ENCODE measurements around the gene CDKN2B-AS1.

CDKN2B-AS1 gene

GRCh38 chr9:22097707-22098106 lies 103.1 kb downstream of the CDKN2B-AS1 start:
- Histone ChIP-seq H3K18ac (ENCODE audit: low read length) (no peak overlapping the region), H4K8ac (ENCODE audit: low read depth, low read length) (no peak overlapping the region), H2AK5ac (ENCODE audit: low read length) (no peak overlapping the region), H3K9me3 (ENCODE audit: insufficient read depth, low read depth, low read length) (no peaks in the 10 kb centered on the region), H2AFZ (ENCODE audit: insufficient read depth, low read length, poor library complexity) (no peak overlapping the region), H4K91ac (ENCODE audit: low read depth, low read length) (no peak overlapping the region), H3K79me2 (ENCODE audit: control insufficient read depth, insufficient read depth, low read length, poor library complexity) (peaks cover 6% of the 10 kb centered on the region), H3K4me1 (ENCODE audit: control insufficient read depth in 1 of 2, insufficient read depth in 2 of 2, low read length in 2 of 2) (peaks cover 10 to 19% of the 10 kb centered on the region in 2 experiments), H3K4me2 (ENCODE audit: low read length) (no peak overlapping the region), H3K4ac (ENCODE audit: low read depth, low read length) (no peak overlapping the region), H2BK120ac (ENCODE audit: insufficient read depth, low read length, poor library complexity) (no peak overlapping the region), H3K14ac (ENCODE audit: low read length) (no peak overlapping the region), H3K23ac (ENCODE audit: low read length) (no peak overlapping the region), H3K79me1 (ENCODE audit: low read length) (peaks cover 23% of the 10 kb centered on the region), H2BK12ac (ENCODE audit: low read length) (no peak overlapping the region), H3K4me3 (ENCODE audit: low read depth, low read length) (no peak overlapping the region), H4K12ac (ENCODE audit: low read depth, low read length) (no peak overlapping the region), H3K27ac (ENCODE audit: low read depth, low read length) (peak overlapping the region; percentile 95), H3K27me3 (ENCODE audit: insufficient read depth, low read length) (no peaks in the 10 kb centered on the region), H2BK5ac (ENCODE audit: low read depth, low read length, poor library complexity) (no peak overlapping the region), H3K36me3 (ENCODE audit: control insufficient read depth in 1 of 2, insufficient read depth in 2 of 2, low read length in 2 of 2) (no peaks in the 10 kb centered on the region), H3K9ac (ENCODE audit: low read length) (no peak overlapping the region)
- DNase-seq, result peak; percentile 84 to 93
- WGBS (ENCODE audit: extremely low coverage, insufficient coverage, insufficient read length), result no CpG with 5 or more reads among the region's 1 CpG

DNA sequence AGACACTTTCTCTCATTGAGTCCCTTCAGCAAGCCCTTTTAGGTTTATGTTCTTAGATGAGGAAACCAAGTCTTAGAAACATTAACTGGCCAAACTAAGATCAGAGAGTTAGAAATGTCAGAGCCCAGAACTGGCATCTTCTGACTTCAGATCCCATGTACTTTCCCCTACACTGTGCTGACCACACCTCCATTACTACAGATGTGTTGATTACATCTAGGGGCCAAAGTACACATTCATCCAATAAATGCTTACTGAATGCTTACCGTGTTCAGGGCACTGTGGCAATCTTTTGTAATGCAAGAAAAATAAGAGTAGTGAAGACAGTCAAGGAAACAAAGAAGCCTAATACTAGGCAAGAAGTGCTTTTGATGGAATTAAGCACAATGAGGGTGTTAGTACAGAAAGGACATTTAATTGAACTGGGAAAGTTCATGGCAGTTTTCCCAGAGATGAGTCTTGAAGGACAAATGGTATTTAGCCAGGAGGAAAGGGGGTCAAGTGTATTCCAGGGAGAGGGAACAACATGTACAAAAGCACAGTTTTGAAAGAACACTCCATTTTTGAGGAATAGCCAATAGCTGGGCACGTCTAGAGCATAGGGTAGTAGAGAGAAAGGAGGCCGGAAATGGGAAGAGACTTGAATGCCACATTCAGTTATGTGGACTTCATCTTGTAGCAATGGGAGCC lies 104.2 kb downstream of the CDKN2B-AS1 start:
- Histone ChIP-seq H4K8ac (ENCODE audit: low read depth, low read length) (no peak overlapping the region), H3K18ac (ENCODE audit: low read length) (no peak overlapping the region), H2BK120ac (ENCODE audit: insufficient read depth, low read length, poor library complexity) (peak overlapping the region; percentile 94), H4K12ac (ENCODE audit: low read depth, low read length) (peak overlapping the region; percentile 30), H3K27me3 (ENCODE audit: insufficient read depth, low read length) (no peaks in the 10 kb centered on the region), H3K14ac (ENCODE audit: low read length) (peak overlapping the region; percentile 60), H3K4me1 (ENCODE audit: control insufficient read depth in 1 of 2, insufficient read depth in 2 of 2, low read length in 2 of 2) (peaks cover 16 to 25% of the 10 kb centered on the region in 2 experiments), H2BK5ac (ENCODE audit: low read depth, low read length, poor library complexity) (peak overlapping the region; percentile 92), H3K23ac (ENCODE audit: low read length) (no peak overlapping the region), H2AK5ac (ENCODE audit: low read length) (peak overlapping the region; percentile 68), H3K27ac (ENCODE audit: low read depth, low read length) (peak overlapping the region; percentile 51), H3K4ac (ENCODE audit: low read depth, low read length) (peak overlapping the region; percentile 10), H3K4me3 (ENCODE audit: low read depth, low read length) (no peak overlapping the region), H3K4me2 (ENCODE audit: low read length) (no peak overlapping the region), H3K79me2 (ENCODE audit: control insufficient read depth, insufficient read depth, low read length, poor library complexity) (peaks cover 6% of the 10 kb centered on the region), H2BK12ac (ENCODE audit: low read length) (peak overlapping the region; percentile 77), H3K79me1 (ENCODE audit: low read length) (peaks cover 29% of the 10 kb centered on the region), H3K9me3 (ENCODE audit: insufficient read depth, low read depth, low read length) (no peaks in the 10 kb centered on the region), H3K36me3 (ENCODE audit: control insufficient read depth in 1 of 2, insufficient read depth in 2 of 2, low read length in 2 of 2) (no peaks in the 10 kb centered on the region), H4K91ac (ENCODE audit: low read depth, low read length) (peak overlapping the region; percentile 57), H2AFZ (ENCODE audit: insufficient read depth, low read length, poor library complexity) (no peak overlapping the region), H3K9ac (ENCODE audit: low read length) (no peak overlapping the region)
- no peak for DNase-seq
- no CpG with 5 or more reads among the region's 3 CpGs for WGBS (ENCODE audit: extremely low coverage, insufficient coverage, insufficient read length)

GRCh38 chr9:22100626-22101025 lies 106.0 kb downstream of the CDKN2B-AS1 start:
- H3K4me1 ChIP-seq (ENCODE audit: control insufficient read depth in 1 of 2, insufficient read depth in 2 of 2, low read length in 2 of 2), result peaks cover 16 to 30% of the 10 kb centered on the region in 2 experiments
- no peak overlapping the region for H3K23ac ChIP-seq (ENCODE audit: low read length)
- H3K9me3 ChIP-seq (ENCODE audit: insufficient read depth, low read depth, low read length), result no peaks in the 10 kb centered on the region
- no peak overlapping the region for H3K27ac ChIP-seq (ENCODE audit: low read depth, low read length)
- H2BK5ac ChIP-seq (ENCODE audit: low read depth, low read length, poor library complexity), result no peak overlapping the region
- WGBS (ENCODE audit: extremely low coverage, insufficient coverage, insufficient read length), result no CpG with 5 or more reads among the region's 2 CpGs
- no peak overlapping the region for H3K18ac ChIP-seq (ENCODE audit: low read length)
- no peak overlapping the region for H4K12ac ChIP-seq (ENCODE audit: low read depth, low read length)
- H3K36me3 ChIP-seq (ENCODE audit: control insufficient read depth in 1 of 2, insufficient read depth in 2 of 2, low read length in 2 of 2), result no peaks in the 10 kb centered on the region
- H3K4ac ChIP-seq (ENCODE audit: low read depth, low read length), result no peak overlapping the region
- H3K14ac ChIP-seq (ENCODE audit: low read length), result no peak overlapping the region
- H2AFZ ChIP-seq (ENCODE audit: insufficient read depth, low read length, poor library complexity), result no peak overlapping the region
- H3K79me2 ChIP-seq (ENCODE audit: control insufficient read depth, insufficient read depth, low read length, poor library complexity), result peaks cover 8% of the 10 kb centered on the region
- H3K79me1 ChIP-seq (ENCODE audit: low read length), result peaks cover 41% of the 10 kb centered on the region
- no peak overlapping the region for H4K8ac ChIP-seq (ENCODE audit: low read depth, low read length)
- H3K9ac ChIP-seq (ENCODE audit: low read length), result no peak overlapping the region
- no peak overlapping the region for H2AK5ac ChIP-seq (ENCODE audit: low read length)
- no peak overlapping the region for H3K4me3 ChIP-seq (ENCODE audit: low read depth, low read length)
- H3K27me3 ChIP-seq (ENCODE audit: insufficient read depth, low read length), result no peaks in the 10 kb centered on the region
- no peak overlapping the region for H2BK120ac ChIP-seq (ENCODE audit: insufficient read depth, low read length, poor library complexity)
- H3K4me2 ChIP-seq (ENCODE audit: low read length), result no peak overlapping the region
- no peak overlapping the region for H2BK12ac ChIP-seq (ENCODE audit: low read length)
- no peak overlapping the region for H4K91ac ChIP-seq (ENCODE audit: low read depth, low read length)
- DNase-seq, result peak in 1 of 2 donors; percentile 35

DNA sequence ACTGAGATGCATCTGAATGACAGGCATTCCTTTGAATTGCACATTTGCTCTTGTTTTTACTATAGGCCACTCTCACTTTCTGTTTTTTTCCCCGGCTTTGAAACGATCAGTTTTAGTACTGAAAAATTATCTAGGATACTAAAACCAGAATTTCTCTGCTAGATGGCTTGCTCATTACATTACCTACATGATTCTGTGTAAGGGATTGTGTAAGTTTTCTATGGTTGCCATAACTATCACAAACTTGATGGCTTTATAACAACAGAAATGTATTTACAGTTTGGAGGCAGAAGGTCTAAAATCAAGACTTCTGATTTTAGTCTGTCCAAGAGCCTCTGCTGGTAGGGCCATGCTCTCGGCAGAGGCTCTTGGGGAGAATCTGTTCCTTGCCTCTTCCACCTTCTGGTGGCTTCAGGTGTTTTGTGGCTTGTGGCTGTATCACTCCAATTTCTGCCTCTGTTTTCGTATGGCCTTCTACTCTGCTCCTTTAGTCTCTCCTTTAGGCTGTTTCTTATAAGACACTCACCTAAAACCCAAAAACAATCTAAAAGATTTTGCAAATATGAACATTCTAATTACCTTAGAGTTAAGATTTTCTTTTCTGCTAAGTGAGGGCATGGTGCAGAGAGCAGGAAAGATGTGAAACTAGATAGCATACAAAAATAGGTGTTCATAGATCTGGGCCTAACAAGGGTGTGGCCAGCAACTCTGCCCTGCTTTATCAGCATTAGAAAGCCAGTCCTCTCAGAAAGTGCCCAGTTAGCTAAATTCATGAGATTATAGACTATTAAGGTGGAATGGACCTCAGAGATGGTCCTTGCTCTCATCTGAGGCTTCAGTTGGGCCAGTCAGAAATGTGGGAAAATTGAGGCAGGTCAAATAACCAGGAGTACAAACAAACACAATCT lies 107.8 kb downstream of the CDKN2B-AS1 start:
- Histone ChIP-seq H2BK5ac (ENCODE audit: low read depth, low read length, poor library complexity) (peak overlapping the region; percentile 93), H2AFZ (ENCODE audit: insufficient read depth, low read length, poor library complexity) (no peak overlapping the region), H2BK120ac (ENCODE audit: insufficient read depth, low read length, poor library complexity) (peak overlapping the region; percentile 97), H3K79me1 (ENCODE audit: low read length) (peaks cover 41% of the 10 kb centered on the region), H3K27me3 (ENCODE audit: insufficient read depth, low read length) (no peaks in the 10 kb centered on the region), H3K9ac (ENCODE audit: low read length) (no peak overlapping the region), H3K27ac (ENCODE audit: low read depth, low read length) (peak overlapping the region; percentile 81), H4K91ac (ENCODE audit: low read depth, low read length) (peak overlapping the region; percentile 92), H3K4me3 (ENCODE audit: low read depth, low read length) (no peak overlapping the region), H3K4me1 (ENCODE audit: control insufficient read depth in 1 of 2, insufficient read depth in 2 of 2, low read length in 2 of 2) (peaks cover 13 to 23% of the 10 kb centered on the region in 2 experiments), H4K8ac (ENCODE audit: low read depth, low read length) (peak overlapping the region; percentile 75), H3K36me3 (ENCODE audit: control insufficient read depth in 1 of 2, insufficient read depth in 2 of 2, low read length in 2 of 2) (no peaks in the 10 kb centered on the region), H3K79me2 (ENCODE audit: control insufficient read depth, insufficient read depth, low read length, poor library complexity) (peaks cover 5% of the 10 kb centered on the region), H3K23ac (ENCODE audit: low read length) (no peak overlapping the region), H3K9me3 (ENCODE audit: insufficient read depth, low read depth, low read length) (no peaks in the 10 kb centered on the region), H2BK12ac (ENCODE audit: low read length) (peak overlapping the region; percentile 99), H3K4ac (ENCODE audit: low read depth, low read length) (peak overlapping the region; percentile 73), H2AK5ac (ENCODE audit: low read length) (no peak overlapping the region), H3K14ac (ENCODE audit: low read length) (peak overlapping the region; percentile 87), H4K12ac (ENCODE audit: low read depth, low read length) (no peak overlapping the region), H3K18ac (ENCODE audit: low read length) (peak overlapping the region; percentile 68), H3K4me2 (ENCODE audit: low read length) (no peak overlapping the region)
- WGBS (ENCODE audit: extremely low coverage, insufficient coverage, insufficient read length), result no CpG with 5 or more reads among the region's 4 CpGs
- DNase-seq, result peak in 1 of 2 donors; percentile 51

All from trophoblast cell (in vitro differentiated cells and primary cell).